ENCODE measurements around the gene ABCB6. TPM values are rescaled to one million over a fixed set of nuclear protein-coding genes. Genes with fewer than 3 reads are reported as not detected.
A peak's percentile ranks its signal among the peaks of the same experiment; 100 is the strongest.

ABCB6 gene
- total RNA-seq, 4 donors from 2014 or later: 16.9 to 33.1 (median 18.6) TPM

DNA sequence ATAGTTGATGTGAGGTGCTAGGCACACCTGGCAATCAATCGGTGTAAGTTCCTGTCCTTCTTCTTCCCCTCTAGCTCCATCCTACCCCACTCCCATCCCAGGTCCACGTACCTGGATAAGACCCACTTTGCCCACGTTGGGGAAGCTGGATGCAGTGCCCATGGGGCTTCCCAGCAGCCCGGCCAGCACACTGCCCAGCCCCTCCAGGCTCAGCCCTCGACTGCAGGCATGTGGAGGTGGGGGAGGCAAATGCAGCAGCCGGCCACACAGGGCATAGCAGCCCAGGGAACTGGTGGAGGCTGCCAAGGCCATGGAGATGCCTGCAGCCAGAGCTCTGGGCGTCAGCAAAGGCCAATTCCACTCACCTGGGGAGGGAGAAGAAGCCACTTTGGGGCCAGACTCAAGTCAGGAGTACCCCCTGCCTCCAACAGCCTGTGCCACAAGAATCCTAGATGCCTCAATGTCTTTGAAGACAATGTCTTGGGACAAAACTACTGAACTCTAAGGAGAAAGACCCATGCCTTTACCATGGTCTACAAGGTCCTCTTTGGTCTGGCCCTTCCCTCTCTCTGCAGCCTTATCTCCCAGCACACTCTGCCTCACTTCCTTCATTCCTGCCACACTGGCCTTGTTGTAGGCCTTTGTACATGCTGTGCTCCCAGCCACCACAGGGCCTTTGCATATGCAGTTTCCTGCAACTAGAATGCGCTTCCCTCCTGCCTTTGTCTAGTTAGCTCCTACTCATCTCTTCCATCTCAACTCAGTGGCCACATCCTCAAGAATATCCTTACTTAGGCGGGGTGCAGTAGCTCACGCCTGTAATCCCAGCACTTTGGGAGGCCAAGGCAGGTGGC lies 53.5 kb downstream of the ABCB6 start:
- peak in 1 of 2 donors; percentile 68 for DNase-seq (ENCODE audit: low spot score in 2 of 2)
- no peak for TF ChIP-seq POLR2A (IDR thresholded peaks at IDR 0.05)
- TF ChIP-seq, protein P1, sequence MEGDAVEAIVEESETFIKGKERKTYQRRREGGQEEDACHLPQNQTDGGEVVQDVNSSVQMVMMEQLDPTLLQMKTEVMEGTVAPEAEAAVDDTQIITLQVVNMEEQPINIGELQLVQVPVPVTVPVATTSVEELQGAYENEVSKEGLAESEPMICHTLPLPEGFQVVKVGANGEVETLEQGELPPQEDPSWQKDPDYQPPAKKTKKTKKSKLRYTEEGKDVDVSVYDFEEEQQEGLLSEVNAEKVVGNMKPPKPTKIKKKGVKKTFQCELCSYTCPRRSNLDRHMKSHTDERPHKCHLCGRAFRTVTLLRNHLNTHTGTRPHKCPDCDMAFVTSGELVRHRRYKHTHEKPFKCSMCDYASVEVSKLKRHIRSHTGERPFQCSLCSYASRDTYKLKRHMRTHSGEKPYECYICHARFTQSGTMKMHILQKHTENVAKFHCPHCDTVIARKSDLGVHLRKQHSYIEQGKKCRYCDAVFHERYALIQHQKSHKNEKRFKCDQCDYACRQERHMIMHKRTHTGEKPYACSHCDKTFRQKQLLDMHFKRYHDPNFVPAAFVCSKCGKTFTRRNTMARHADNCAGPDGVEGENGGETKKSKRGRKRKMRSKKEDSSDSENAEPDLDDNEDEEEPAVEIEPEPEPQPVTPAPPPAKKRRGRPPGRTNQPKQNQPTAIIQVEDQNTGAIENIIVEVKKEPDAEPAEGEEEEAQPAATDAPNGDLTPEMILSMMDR (IDR thresholded peaks at IDR 0.05): no peak
- no peak overlapping the region for H3K4me3 ChIP-seq (ENCODE audit: low read depth, poor library complexity, severe bottlenecking)
- WGBS, 2 donors: 87 to 91% methylated on average over 9 to 10 of the region's 10 CpGs
- intact Hi-C loops (cut with DNase I; ENCODE audit: low total_unique reads): no loop called here

DNA sequence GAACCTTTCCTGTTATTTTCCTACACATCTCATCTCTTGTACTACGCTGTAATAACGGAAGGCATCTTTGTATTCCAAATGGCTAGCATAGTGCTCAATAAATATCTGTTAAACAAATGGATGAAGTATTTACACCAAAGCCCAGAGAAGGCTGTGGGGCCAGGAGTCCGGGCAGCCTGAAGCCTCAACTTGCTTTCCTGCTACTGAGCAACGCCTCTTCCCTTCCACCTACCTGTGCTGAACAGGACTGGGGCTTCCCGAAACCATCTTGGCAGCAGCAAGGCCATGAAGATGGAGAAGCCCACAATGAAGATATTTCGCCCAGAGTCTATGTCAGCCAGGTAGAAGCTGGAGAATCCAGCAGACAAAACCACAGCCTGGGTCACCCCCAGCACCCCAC lies 55.6 kb downstream of the ABCB6 start:
- intact Hi-C loops (cut with DNase I; ENCODE audit: low total_unique reads): loop anchor here (5.0 kb wide), 1 partner anchor 134 kb away; no protein-coding TSS in a partner anchor
- DNase-seq (ENCODE audit: low spot score in 2 of 2): peak in 1 of 2 donors; percentile 37
- no peak overlapping the region for H3K4me3 ChIP-seq (ENCODE audit: low read depth, poor library complexity, severe bottlenecking)
- TF ChIP-seq POLR2A (IDR thresholded peaks at IDR 0.05): no peak
- TF ChIP-seq, protein P1 (IDR thresholded peaks at IDR 0.05): no peak
- 93 to 95% methylated on average over 6 of the region's 6 CpGs for WGBS, 2 donors

DNA sequence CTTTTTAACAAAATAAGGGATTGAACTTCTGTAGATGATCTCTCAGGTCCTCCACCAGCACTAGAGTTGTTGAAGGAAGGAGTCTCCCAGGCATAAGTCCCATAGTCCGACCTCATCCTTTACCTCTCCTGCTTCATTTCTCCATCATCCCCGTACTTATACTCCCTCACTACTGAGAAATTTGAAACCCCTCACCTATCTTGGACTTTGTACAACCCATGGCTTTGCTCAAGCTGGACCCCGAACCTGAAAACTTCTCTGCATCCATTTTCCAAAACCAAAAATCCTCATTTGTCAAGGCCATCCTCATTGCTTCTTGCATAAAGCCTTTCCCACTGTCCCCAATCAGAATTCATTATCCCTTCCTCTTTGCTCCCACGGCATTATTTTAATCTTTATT lies 57.7 kb downstream of the ABCB6 start:
- 76 to 80% methylated on average over 4 of the region's 4 CpGs for WGBS, 2 donors
- DNase-seq (ENCODE audit: low spot score in 2 of 2): no peak
- intact Hi-C loops (cut with DNase I; ENCODE audit: low total_unique reads): loop anchor here (5.0 kb wide), 1 partner anchor 136 kb away; no protein-coding TSS in a partner anchor
- H3K4me3 ChIP-seq (ENCODE audit: low read depth, poor library complexity, severe bottlenecking): no peak overlapping the region
- TF ChIP-seq, protein P1 (IDR thresholded peaks at IDR 0.05): no peak
- TF ChIP-seq POLR2A (IDR thresholded peaks at IDR 0.05): no peak

DNA sequence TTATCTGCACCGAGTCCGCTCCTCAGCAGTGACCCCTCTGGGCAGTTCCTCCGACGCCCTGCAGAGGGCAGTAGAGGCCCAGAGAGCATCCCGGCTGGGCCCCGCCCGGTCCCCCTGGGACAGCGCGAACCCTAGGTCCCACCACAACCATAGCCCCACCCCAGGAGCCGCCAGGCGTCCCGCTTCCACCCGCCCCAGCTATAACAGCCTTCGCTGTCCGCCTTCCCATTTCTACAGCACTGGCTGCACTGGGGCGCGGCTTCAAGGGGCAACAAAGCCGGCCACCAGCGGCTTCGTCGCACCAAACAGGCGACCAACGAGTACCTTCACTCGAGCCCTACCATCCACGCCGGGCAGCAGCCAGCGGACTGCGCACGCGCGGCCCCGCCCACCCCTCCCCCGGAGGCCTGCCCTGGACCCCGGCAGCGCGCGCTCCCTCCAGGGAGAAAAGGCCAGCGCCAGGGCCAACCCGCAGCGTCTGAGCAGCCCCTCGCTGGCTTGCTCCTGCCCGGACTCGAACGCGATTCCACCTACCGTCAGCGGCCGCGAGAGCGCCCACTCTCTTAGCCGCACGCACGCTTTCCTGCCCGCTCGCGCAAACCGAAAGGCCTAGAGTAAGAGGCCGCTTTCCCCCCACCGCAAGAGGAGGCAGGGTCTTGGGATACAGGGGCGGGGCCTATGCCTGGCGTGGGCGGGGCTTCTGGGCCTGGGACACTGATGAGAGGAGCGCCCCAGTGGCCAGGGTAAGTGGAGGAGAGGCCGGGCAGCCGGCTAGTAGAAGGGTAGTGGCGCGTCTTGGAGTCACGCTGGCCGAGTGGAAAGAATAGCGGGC lies 58.4 kb downstream of the ABCB6 start, which contains the start of gene NHEJ1:
TSS of gene NHEJ1 (minus strand) at position 630 of the 832 bp plus-strand sequence. CDS start 2,453 bp downstream, outside the sequence.
- no peak for TF ChIP-seq POLR2A (IDR thresholded peaks at IDR 0.05)
- TF ChIP-seq, protein P1 (IDR thresholded peaks at IDR 0.05): peak in 1 of 3 donors; percentile 96
- 0% methylated on average over 44 to 50 of the region's 70 CpGs for WGBS, 2 donors
- intact Hi-C loops (cut with DNase I; ENCODE audit: low total_unique reads): loop anchor here (5.0 kb wide), 1 partner anchor 137 kb away; no protein-coding TSS in a partner anchor
- H3K4me3 ChIP-seq (ENCODE audit: low read depth, poor library complexity, severe bottlenecking): peak within 1 kb of the TSS; percentile 19
- DNase-seq (ENCODE audit: low spot score in 2 of 2): peak; percentile 96 to 99

Other genes with a start within 250 kb of the ABCB6 start
- not detected for gene FEV, start 233.8 kb downstream of the ABCB6 start, total RNA-seq
- gene CRYBA2, start 225.5 kb downstream of the ABCB6 start, total RNA-seq: not detected
- not detected for gene CFAP65, start 177.4 kb downstream of the ABCB6 start, total RNA-seq
- under 1 TPM in 1 of 4 donors, not detected in 3; 0.30 TPM for gene IHH, start 158.0 kb downstream of the ABCB6 start, total RNA-seq
- 10 to 100 TPM; 13.2 to 20.9 (median 18.4) TPM for gene NHEJ1, start 58.1 kb downstream of the ABCB6 start, total RNA-seq
- gene SLC23A3, start 48.9 kb downstream of the ABCB6 start, total RNA-seq: 1 to 10 TPM in 2 of 4 donors, under 1 TPM in 2; 0.10 to 4.4 (median 1.0) TPM
- 10 to 100 TPM; 48.0 to 76.7 (median 66.9) TPM for gene CNPPD1, start 42.0 kb downstream of the ABCB6 start, total RNA-seq
- gene RETREG2, start 40.7 kb downstream of the ABCB6 start, total RNA-seq: 100 to 1,000 TPM in 2 of 4 donors, 10 to 100 TPM in 2; 88.7 to 110 (median 98.3) TPM
- 10 to 100 TPM; 63.0 to 76.4 (median 63.3) TPM for gene ZFAND2B, start 12.2 kb downstream of the ABCB6 start, total RNA-seq
- 10 to 100 TPM; 57.6 to 92.8 (median 61.9) TPM for gene ATG9A, start 10.7 kb upstream of the ABCB6 start, total RNA-seq
- 10 to 100 TPM; 45.9 to 97.6 (median 52.5) TPM for gene ANKZF1, start 10.8 kb upstream of the ABCB6 start, total RNA-seq
- 1 to 10 TPM; 1.6 to 7.7 (median 3.9) TPM for gene GLB1L, start 26.5 kb upstream of the ABCB6 start, total RNA-seq
- 10 to 100 TPM; 12.9 to 26.4 (median 13.8) TPM for gene STK16, start 26.5 kb upstream of the ABCB6 start, total RNA-seq
- gene TUBA4B, start 34.3 kb upstream of the ABCB6 start, total RNA-seq: not detected
- 100 to 1,000 TPM; 181 to 522 (median 240) TPM for gene TUBA4A, start 35.0 kb upstream of the ABCB6 start, total RNA-seq
- 100 to 1,000 TPM; 125 to 152 (median 140) TPM for gene DNAJB2, start 60.4 kb upstream of the ABCB6 start, total RNA-seq
- under 1 TPM in 1 of 4 donors, not detected in 3; 0.23 TPM for gene PTPRN, start 90.4 kb upstream of the ABCB6 start, total RNA-seq
- not detected for gene RESP18, start 113.8 kb upstream of the ABCB6 start, total RNA-seq
- 10 to 100 TPM; 52.7 to 64.0 (median 57.6) TPM for gene DNPEP, start 169.0 kb upstream of the ABCB6 start, total RNA-seq
- gene DES, start 199.4 kb upstream of the ABCB6 start, total RNA-seq: 100 to 1,000 TPM in 1 of 4 donors, 10 to 100 TPM in 3; 19.4 to 163 (median 37.8) TPM
- 10 to 100 TPM in 1 of 4 donors, 1 to 10 TPM in 3; 3.3 to 11.4 (median 5.3) TPM for gene SPEG, start 215.9 kb upstream of the ABCB6 start, total RNA-seq